SK-N-SH (cell line): ENCODE data around the gene TCF15. TPM values are rescaled to one million over a fixed set of nuclear protein-coding genes. Genes with fewer than 3 reads are reported as not detected.

ENCODE experiments used
- CTCF ChIA-PET: fragments of 300-600, 350-600 bp; formaldehyde crosslinking; extraction: SDS; loops from one replicate; lab custom pipeline; 2021; lab: Yijun Ruan, JAX
- POLR2A ChIA-PET: fragments of 350-600 bp; sonication (Branson Sonifier 250); formaldehyde crosslinking; extraction: SDS; loops from one replicate; lab custom pipeline; 2020; ENCODE audit warnings: antibody characterized with exemption, inconsistent platforms; lab: Yijun Ruan, JAX
- DNase-seq: peaks from one replicate; pipeline ENCODE4 v3.0.0; 2012
- H2AFZ ChIP-seq: fragments of 200-600 bp; sonication (generic); 2 replicates; pipeline ENCODE4 v1.8.1; 2016; ENCODE audit warnings: antibody characterized with exemption, mild to moderate bottlenecking, low read depth
- H3F3A ChIP-seq: fragments of 200-600 bp; sonication (generic); replicated peaks from 2 replicates; pipeline ENCODE3; 2016; ENCODE audit warnings: antibody characterized with exemption, mild to moderate bottlenecking; ENCODE audit not compliant: insufficient read depth
- H3K27ac ChIP-seq, 2 experiments: fragments of 200-500 bp in 1 of 2; fragments of 200-600 bp in 1 of 2; sonication (Bioruptor generic) in 1 of 2; sonication (generic), shearing (Covaris generic) in 1 of 2; 2 replicates each; pipeline versions ENCODE4 v1.5.1 to v1.6.1; 2014 to 2016; ENCODE audit warnings: low read depth in 2 of 2, inconsistent platforms in 1 of 2, low read length in 1 of 2, mild to moderate bottlenecking in 1 of 2, mixed read lengths in 1 of 2
- H3K27me3 ChIP-seq: fragments of 200-600 bp; sonication (generic), shearing (Covaris generic); 2 replicates; pipeline ENCODE4 v1.6.1; 2016; ENCODE audit warnings: mixed run types; ENCODE audit not compliant: insufficient read depth
- H3K36me3 ChIP-seq, 2 experiments: fragments of 200-500 bp in 1 of 2; fragments of 200-600 bp in 1 of 2; sonication (Bioruptor generic) in 1 of 2; sonication (generic) in 1 of 2; replicated peaks in 1 of 2; 2 replicates each; pipeline versions ENCODE3 to v1.5.1; 2014 to 2016; ENCODE audit warnings: low read length in 1 of 2, mild to moderate bottlenecking in 1 of 2; ENCODE audit not compliant: insufficient read depth in 2 of 2, control insufficient read depth in 1 of 2
- H3K4me1 ChIP-seq, 2 experiments: fragments of 200-500 bp in 1 of 2; fragments of 200-600 bp in 1 of 2; sonication (Bioruptor generic) in 1 of 2; sonication (generic), shearing (Covaris generic) in 1 of 2; 2 replicates each; pipeline versions ENCODE4 v1.5.1 to v1.6.1; 2014 to 2016; ENCODE audit warnings: low read depth in 1 of 2, low read length in 1 of 2, mixed run types in 1 of 2; ENCODE audit not compliant: insufficient read depth in 2 of 2, control insufficient read depth in 1 of 2
- H3K4me2 ChIP-seq: fragments of 200-600 bp; sonication (generic), shearing (Covaris generic); 2 replicates; pipeline ENCODE4 v1.6.1; 2017; ENCODE audit warnings: mixed run types
- H3K4me3 ChIP-seq, 2 experiments: fragments of 200-500 bp in 1 of 2; fragments of 200-600 bp in 1 of 2; sonication (Bioruptor generic) in 1 of 2; sonication (generic), shearing (Covaris generic) in 1 of 2; 2 replicates each; pipeline versions ENCODE4 v1.5.1 to v1.8.1; 2014 to 2016; ENCODE audit warnings: low read depth in 2 of 2, inconsistent platforms in 1 of 2, low read length in 1 of 2, mild to moderate bottlenecking in 1 of 2, mixed read lengths in 1 of 2, moderate library complexity in 1 of 2
- H3K79me2 ChIP-seq: fragments of 200-600 bp; sonication (generic); 2 replicates; pipeline ENCODE4 v1.8.1; 2017; ENCODE audit warnings: mild to moderate bottlenecking; ENCODE audit not compliant: insufficient read depth
- H3K9ac ChIP-seq: fragments of 200-600 bp; sonication (generic); 2 replicates; pipeline ENCODE4 v1.6.1; 2017; ENCODE audit warnings: mixed run types
- H3K9me2 ChIP-seq: fragments of 200-600 bp; sonication (generic); 2 replicates; pipeline ENCODE4 v1.6.1; 2017; ENCODE audit warnings: mixed run types
- H3K9me3 ChIP-seq: fragments of 200-600 bp; sonication (generic); 2 replicates; pipeline ENCODE4 v1.6.1; 2017; ENCODE audit warnings: mixed run types, mild to moderate bottlenecking, moderate library complexity
- H4K20me1 ChIP-seq: fragments of 200-600 bp; sonication (generic); 2 replicates; pipeline ENCODE4 v1.6.1; 2017; ENCODE audit warnings: mild to moderate bottlenecking, mixed run types; ENCODE audit not compliant: insufficient read depth
- EP300 ChIP-seq, 2 experiments: IDR thresholded peaks; 2 replicates each; pipeline versions ENCODE4 v1.4.0 to v1.6.1; 2012; ENCODE audit warnings: borderline replicate concordance in 1 of 2, low read depth in 1 of 2, low read length in 1 of 2
- EZH2phosphoT487 ChIP-seq: fragments of 200-600 bp; sonication (generic); IDR thresholded peaks from 2 replicates; pipeline ENCODE4 v1.6.1; 2017; ENCODE audit warnings: low read depth, mixed run types, mild to moderate bottlenecking, antibody characterized with exemption, moderate library complexity, borderline replicate concordance
- FOSL2 ChIP-seq: IDR thresholded peaks from 2 replicates; pipeline ENCODE4 v1.4.0; 2012; ENCODE audit warnings: low read depth, mild to moderate bottlenecking, moderate library complexity, borderline replicate concordance
- IRF3 ChIP-seq: fragments of 150-350 bp; IDR thresholded peaks from 2 replicates; pipeline ENCODE4 v1.6.1; 2016; ENCODE audit warnings: mild to moderate bottlenecking, low read depth, low read length
- NFIC ChIP-seq: IDR thresholded peaks from 2 replicates; pipeline ENCODE4 v1.4.0; 2012; ENCODE audit warnings: borderline replicate concordance
- NRF1 ChIP-seq: IDR thresholded peaks from 2 replicates; pipeline ENCODE4 v1.6.1; 2012; ENCODE audit warnings: low read depth, mild to moderate bottlenecking, low read length
- PBX3 ChIP-seq: IDR thresholded peaks from 2 replicates; pipeline ENCODE4; 2012
- POLR2AphosphoS5 ChIP-seq: IDR thresholded peaks from 2 replicates; pipeline ENCODE4 v1.6.1; 2012; ENCODE audit warnings: low read depth, low read length
- RAD21 ChIP-seq: IDR thresholded peaks from 2 replicates; pipeline ENCODE4 v1.6.1; 2012; ENCODE audit warnings: mild to moderate bottlenecking, low read length
- RCOR1 ChIP-seq: fragments of 150-350 bp; IDR thresholded peaks from 2 replicates; pipeline ENCODE4 v1.6.1; 2017; ENCODE audit warnings: antibody characterized with exemption, low read length
- RFX5 ChIP-seq: IDR thresholded peaks from 2 replicates; pipeline ENCODE4 v1.6.1; 2012; ENCODE audit warnings: mild to moderate bottlenecking, improper control_type of control experiment, low read length
- RXRA ChIP-seq: IDR thresholded peaks from 2 replicates; pipeline ENCODE4 v1.4.0; 2012; ENCODE audit warnings: low read depth, mild to moderate bottlenecking, borderline replicate concordance
- SIN3A ChIP-seq: IDR thresholded peaks from 2 replicates; pipeline ENCODE4 v1.6.1; 2012; ENCODE audit warnings: low read depth, mild to moderate bottlenecking, low read length, moderate library complexity, borderline replicate concordance
- SMC3 ChIP-seq: IDR thresholded peaks from 2 replicates; pipeline ENCODE4 v1.6.1; 2012; ENCODE audit warnings: low read depth, low read length, improper control_type of control experiment
- TAF1 ChIP-seq: IDR thresholded peaks from 2 replicates; pipeline ENCODE4 v1.6.1; 2012; ENCODE audit warnings: low read depth, mild to moderate bottlenecking, low read length, moderate library complexity, borderline replicate concordance
- WGBS: methylation state at CpG from one replicate; pipeline ENCODE4 v1.1.6; 2017; ENCODE audit warnings: low lambda C conversion rate; 5-methylcytosine and 5-hydroxymethylcytosine counted together
- polyA plus RNA-seq, 3 experiments: library from polyadenylated mRNA; depleted of rRNA; stranded (reverse); fragments of >200 nt; gene quantifications; 2 replicates each; pipeline ENCODE4 v1.2.3, GENCODE V29; 2012

Gene TCF15
- polyA plus RNA-seq, 1 of the 3 experiments (the other 2 are of a cell fraction): not detected

- peaks cover 15% of the 10 kb centered on the region; the same call in 1 of the 2 replicates for H4K20me1 ChIP-seq
- ChIA-PET CTCF (interaction anchor here (0.6 to 7.8 kb wide), 63 partner anchors 9 to 289 kb away, joined by 3 to 150 read pairs (median 6); partner anchors contain the start of genes CSNK2A1, SCRT2 and TCF15), POLR2A (interaction anchor here (0.9 to 1.1 kb wide), 3 partner anchors 84 to 102 kb away, joined by 3 read pairs; no protein-coding TSS in a partner anchor)
These were observed 34.7 kb upstream of the TCF15 start for GRCh38 chr20:644692-645317.

More at GRCh38 chr20:644692-645317, 34.7 kb upstream of the TCF15 start:
- Histone ChIP-seq H3K79me2 (peaks cover 10% of the 10 kb centered on the region; the same call in 1 of the 2 replicates), H2AFZ (no peak overlapping the region), H3K36me3 (peaks cover 20 to 30% of the 10 kb centered on the region in 2 experiments), H3K9me3 (no peaks in the 10 kb centered on the region), H3K27ac (no peak overlapping the region), H3F3A (peaks cover 24% of the 10 kb centered on the region), H3K4me2 (no peak overlapping the region), H3K9ac (no peak overlapping the region), H3K4me1 (peaks cover 0 to 3% of the 10 kb centered on the region in 2 experiments; a peak in 1 of 4 replicates), H3K4me3 (no peak overlapping the region), H3K9me2 (no peaks in the 10 kb centered on the region), H3K27me3 (no peaks in the 10 kb centered on the region)
- no peak for TF ChIP-seq SIN3A
- no peak for TF ChIP-seq PBX3
- TF ChIP-seq SMC3: no peak
- TF ChIP-seq EZH2phosphoT487: no peak
- no peak for TF ChIP-seq NRF1
- no peak for TF ChIP-seq RXRA
- TF ChIP-seq EP300 (IDR thresholded peaks at IDR 0.05; ENCODE audit: borderline replicate concordance in 1 of 2, low read depth in 1 of 2, low read length in 1 of 2): no peak
- TF ChIP-seq RCOR1: no peak
- no peak for TF ChIP-seq POLR2AphosphoS5
- no peak for TF ChIP-seq TAF1
- no peak for TF ChIP-seq RFX5
- TF ChIP-seq NFIC: no peak
- no peak for TF ChIP-seq IRF3
- no peak for TF ChIP-seq RAD21
- no peak for TF ChIP-seq FOSL2
- no peak for DNase-seq
- WGBS: 81% methylated on average over 11 of the region's 11 CpGs
